ENCODE measurements around the gene PDE1C. TPM values are rescaled to one million over a fixed set of nuclear protein-coding genes. Genes with fewer than 3 reads are reported as not detected.

PDE1C gene
- total and polyA plus RNA-seq, 2 of the 4 experiments (the other 2 are of a cell fraction) = 14.2 to 61.5 TPM

- H2AFZ ChIP-seq (replicated peaks; ENCODE audit: low read length, poor library complexity) = no peak overlapping the region
- no peaks in the 10 kb centered on the region for H3K4me1 ChIP-seq (ENCODE audit: control insufficient read depth, insufficient read depth, low read length)
- H2AK9ac ChIP-seq (replicated peaks; ENCODE audit: low read depth, low read length, poor library complexity) = no peak overlapping the region
- BruUV-seq (replicated peaks) = no TSS peak
- H3K4me3 ChIP-seq (ENCODE audit: insufficient read depth, low read depth, low read length) = no peak overlapping the region
- no peak overlapping the region for H2BK5ac ChIP-seq (ENCODE audit: low read depth, low read length, poor library complexity, severe bottlenecking)
- no peak overlapping the region for H4K5ac ChIP-seq (ENCODE audit: low read depth, low read length)
- H3K4ac ChIP-seq (ENCODE audit: low read depth, low read length) = no peak overlapping the region
- H3K56ac ChIP-seq (ENCODE audit: extremely low read depth, insufficient read depth, low read length) = no peak overlapping the region
- dilution Hi-C loops (cut with HindIII; ENCODE audit: low sequenced_read_pairs, unreplicated experiment) (no loop called here), in situ Hi-C loops (cut with MboI; ENCODE audit: low sequenced_read_pairs) (no loop called here), intact Hi-C loops (cut with micrococcal nuclease) (no loop called here)
- H3K9me1 ChIP-seq (ENCODE audit: insufficient read depth, low read length) = no peaks in the 10 kb centered on the region
- H4K8ac ChIP-seq (ENCODE audit: low read depth in 2 of 2, low read length in 2 of 2) = no peak overlapping the region
- H4K91ac ChIP-seq (ENCODE audit: insufficient read depth, low read depth, low read length) = no peak overlapping the region
- H2AK5ac ChIP-seq (ENCODE audit: low read depth, low read length) = no peak overlapping the region
- H3K9me3 ChIP-seq (ENCODE audit: control insufficient read depth, insufficient read depth, low read length) = no peaks in the 10 kb centered on the region
- H3K9ac ChIP-seq (ENCODE audit: low read depth, low read length) = no peak overlapping the region
- ATAC-seq (ENCODE audit: low read depth) (no peak), DNase-seq (no peak)
- H3K27me3 ChIP-seq (ENCODE audit: control insufficient read depth, insufficient read depth, low read length) = no peaks in the 10 kb centered on the region
- H3K79me1 ChIP-seq (ENCODE audit: low read depth in 1 of 2, low read length in 2 of 2) = no peaks in the 10 kb centered on the region; a peak in 1 of 4 replicates
- no peak overlapping the region for H2BK120ac ChIP-seq (ENCODE audit: low read depth, low read length)
- no peak overlapping the region for H3K27ac ChIP-seq (ENCODE audit: insufficient read depth, low read length)
- H3K4me2 ChIP-seq (ENCODE audit: low read depth, low read length) = no peak overlapping the region
- H2BK15ac ChIP-seq (ENCODE audit: low read depth, low read length) = no peak overlapping the region
- TF ChIP-seq RAD21 (IDR thresholded peaks at IDR 0.05; ENCODE audit: low read length) = no peak
- no peak for TF ChIP-seq CHD1 (IDR thresholded peaks at IDR 0.05; ENCODE audit: low read depth, low read length)
- TF ChIP-seq FOS (IDR thresholded peaks at IDR 0.05; ENCODE audit: low read depth, low read length) = no peak
- TF ChIP-seq BHLHE40 (IDR thresholded peaks at IDR 0.05; ENCODE audit: low read depth, low read length) = no peak
- H3K23ac ChIP-seq (ENCODE audit: low read depth, low read length) = no peak overlapping the region
- ChIA-PET CTCF (no interaction called here), POLR2A (ENCODE audit: unreplicated experiment) (no interaction called here)
- no peak overlapping the region for H3K18ac ChIP-seq (ENCODE audit: low read depth, low read length)
- no peak overlapping the region for H2BK20ac ChIP-seq (ENCODE audit: low read depth, low read length)
- H3K14ac ChIP-seq (replicated peaks; ENCODE audit: low read depth, low read length) = no peak overlapping the region
- peaks cover 17% of the 10 kb centered on the region for H3K36me3 ChIP-seq (ENCODE audit: control insufficient read depth, insufficient read depth, low read length)
- H4K20me1 ChIP-seq (ENCODE audit: insufficient read depth, low read length) = no peaks in the 10 kb centered on the region
Observed at GRCh38 chr7:31825576-31825975, 244.6 kb downstream of the PDE1C start.

All from IMR-90 (cell line).